ENCODE results near the gene EXOC6.

EXOC6 gene

GRCh38 chr10:92848441-92849233, at the start of gene EXOC6:
Gene EXOC6, plus strand, starts transcription at chr10:92848520. Its CDS starts 14 bp downstream, at chr10:92848534.
- peak; percentile 72 for DNase-seq

- no peak for DNase-seq
These were observed 48.8 kb upstream of the EXOC6 start for GRCh38 chr10:92799568-92799967.

GRCh38 chr10:92800134-92800733, 48.1 kb upstream of the EXOC6 start:
- no peak for DNase-seq

GRCh38 chr10:92801978-92802872, 46.1 kb upstream of the EXOC6 start:
- DNase-seq: no peak

- no peak for DNase-seq
These were observed 38.5 kb upstream of the EXOC6 start for GRCh38 chr10:92809840-92810239.

GRCh38 chr10:92810934-92811532, 37.3 kb upstream of the EXOC6 start:
- no peak for DNase-seq

GRCh38 chr10:92811986-92812385, 36.3 kb upstream of the EXOC6 start:
- DNase-seq: no peak

GRCh38 chr10:92813979-92814378, 34.3 kb upstream of the EXOC6 start:
- DNase-seq: no peak

GRCh38 chr10:92814790-92815189, 33.5 kb upstream of the EXOC6 start:
- no peak for DNase-seq

GRCh38 chr10:92816091-92816531, 32.2 kb upstream of the EXOC6 start:
- DNase-seq: no peak

GRCh38 chr10:92822060-92822634, 26.2 kb upstream of the EXOC6 start:
- no peak for DNase-seq

GRCh38 chr10:92822964-92823363, 25.4 kb upstream of the EXOC6 start:
- no peak for DNase-seq

GRCh38 chr10:92826061-92826460, 22.3 kb upstream of the EXOC6 start:
- DNase-seq: no peak

GRCh38 chr10:92826504-92826903, 21.8 kb upstream of the EXOC6 start:
- no peak for DNase-seq

GRCh38 chr10:92829042-92829785, 19.1 kb upstream of the EXOC6 start:
- DNase-seq: no peak

GRCh38 chr10:92829786-92830377, 18.4 kb upstream of the EXOC6 start:
- DNase-seq: no peak

GRCh38 chr10:92830478-92831389, 17.6 kb upstream of the EXOC6 start:
- DNase-seq: peak; percentile 4

GRCh38 chr10:92832121-92832520, 16.2 kb upstream of the EXOC6 start:
- no peak for DNase-seq

GRCh38 chr10:92832998-92833650, 15.2 kb upstream of the EXOC6 start:
- DNase-seq: no peak

GRCh38 chr10:92834331-92834730, 14.0 kb upstream of the EXOC6 start:
- no peak for DNase-seq
